Activated CD8-positive, alpha-beta T cell treated with anti-CD3 and anti-CD28 coated beads for 36 hours (primary cell): ENCODE measurements around the gene GPC6. TPM values are rescaled to one million over a fixed set of nuclear protein-coding genes. Genes with fewer than 3 reads are reported as not detected.

ENCODE experiments used
- ATAC-seq: fragments of 200-7000 bp; cut with Tn5 transposase; one replicate; pipeline ENCODE4 v1.10.0; 2021; ENCODE audit warnings: mild to moderate bottlenecking, moderate library complexity
- CTCF ChIA-PET: fragments of 350-600 bp; sonication (Branson Sonifier 250); formaldehyde crosslinking; loops from one replicate; lab custom pipeline; 2021; ENCODE audit warnings: antibody characterized with exemption; lab: Charles Lee
- POLR2A ChIA-PET: fragments of 350-600 bp; sonication (Branson Sonifier 250); formaldehyde crosslinking; loops from one replicate; lab custom pipeline; 2021; ENCODE audit warnings: antibody characterized with exemption; lab: Charles Lee
- DNase-seq: peaks from one replicate; pipeline ENCODE4 v3.0.0-alpha.2; 2020
- H3K27ac Mint-ChIP-seq: one replicate; pipeline ENCODE4 v1.8.0; 2021; ENCODE audit warnings: mild to moderate bottlenecking, mixed read lengths
- H3K27me3 Mint-ChIP-seq: one replicate; pipeline ENCODE4 v1.8.0; 2021; ENCODE audit warnings: mixed read lengths
- H3K36me3 Mint-ChIP-seq: one replicate; pipeline ENCODE4 v1.8.0; 2021; ENCODE audit warnings: low read depth, mixed read lengths
- H3K4me1 Mint-ChIP-seq: one replicate; pipeline ENCODE4 v1.8.0; 2021; ENCODE audit warnings: low read depth, mixed read lengths
- H3K4me3 Mint-ChIP-seq: one replicate; pipeline ENCODE4 v1.8.0; 2021; ENCODE audit warnings: mild to moderate bottlenecking, moderate library complexity, mixed read lengths
- H3K9me3 Mint-ChIP-seq: one replicate; pipeline ENCODE4 v1.8.0; 2021; ENCODE audit warnings: mixed read lengths
- intact Hi-C: fragments of 100-400 bp; cut with micrococcal nuclease; formaldehyde crosslinking; loops from one replicate; pipeline ENCODE4 v1.10.0; 2022
- total RNA-seq, 2 experiments: library from RNA; stranded (reverse); gene quantifications; one replicate each; pipeline ENCODE4 v1.2.3, GENCODE V29; 2021
- TF ChIP-seq, protein P1 (sequence below): fragments of 200-600 bp; IDR thresholded peaks from one replicate; pipeline ENCODE4 v1.8.0; 2022; ENCODE audit warnings: antibody characterized with exemption, mild to moderate bottlenecking

Gene GPC6
- total RNA-seq, 2 experiments from 2014 or later: not detected

GRCh38 chr13:94366677-94367076, 1140.1 kb downstream of the GPC6 start:
- no peak for ATAC-seq
- intact Hi-C loops: no loop called here

GRCh38 chr13:94369972-94370436, 1143.4 kb downstream of the GPC6 start:
- Mint-ChIP-seq H3K27me3 (peaks cover 22% of the 10 kb centered on the region), H3K36me3 (no peaks in the 10 kb centered on the region), H3K9me3 (no peaks in the 10 kb centered on the region), H3K4me3 (no peak overlapping the region), H3K4me1 (no peaks in the 10 kb centered on the region), H3K27ac (no peak overlapping the region)
- POLR2A ChIA-PET: no interaction called here
- TF ChIP-seq, protein P1, sequence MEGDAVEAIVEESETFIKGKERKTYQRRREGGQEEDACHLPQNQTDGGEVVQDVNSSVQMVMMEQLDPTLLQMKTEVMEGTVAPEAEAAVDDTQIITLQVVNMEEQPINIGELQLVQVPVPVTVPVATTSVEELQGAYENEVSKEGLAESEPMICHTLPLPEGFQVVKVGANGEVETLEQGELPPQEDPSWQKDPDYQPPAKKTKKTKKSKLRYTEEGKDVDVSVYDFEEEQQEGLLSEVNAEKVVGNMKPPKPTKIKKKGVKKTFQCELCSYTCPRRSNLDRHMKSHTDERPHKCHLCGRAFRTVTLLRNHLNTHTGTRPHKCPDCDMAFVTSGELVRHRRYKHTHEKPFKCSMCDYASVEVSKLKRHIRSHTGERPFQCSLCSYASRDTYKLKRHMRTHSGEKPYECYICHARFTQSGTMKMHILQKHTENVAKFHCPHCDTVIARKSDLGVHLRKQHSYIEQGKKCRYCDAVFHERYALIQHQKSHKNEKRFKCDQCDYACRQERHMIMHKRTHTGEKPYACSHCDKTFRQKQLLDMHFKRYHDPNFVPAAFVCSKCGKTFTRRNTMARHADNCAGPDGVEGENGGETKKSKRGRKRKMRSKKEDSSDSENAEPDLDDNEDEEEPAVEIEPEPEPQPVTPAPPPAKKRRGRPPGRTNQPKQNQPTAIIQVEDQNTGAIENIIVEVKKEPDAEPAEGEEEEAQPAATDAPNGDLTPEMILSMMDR: no peak
- intact Hi-C loops: no loop called here
- DNase-seq: no peak
- CTCF ChIA-PET: no interaction called here
- ATAC-seq: no peak

More at GRCh38 chr13:94366677-94367076, 1140.1 kb downstream of the GPC6 start:
- Mint-ChIP-seq H3K27ac (no peak overlapping the region), H3K4me1 (peaks cover 7% of the 10 kb centered on the region), H3K4me3 (no peak overlapping the region), H3K36me3 (no peaks in the 10 kb centered on the region), H3K9me3 (no peaks in the 10 kb centered on the region), H3K27me3 (peaks cover 18% of the 10 kb centered on the region)
- TF ChIP-seq, protein P1: no peak
- ChIA-PET POLR2A (no interaction called here), CTCF (no interaction called here)
- DNase-seq: no peak

- DNase-seq (no peak), ATAC-seq (no peak)
- ChIA-PET POLR2A (no interaction called here), CTCF (interaction anchor here (1.1 kb wide), 1 partner anchor 10 kb away, joined by 3 read pairs; no protein-coding TSS in a partner anchor)
- no peaks in the 10 kb centered on the region for H3K36me3 Mint-ChIP-seq
- H3K4me3 Mint-ChIP-seq: no peak overlapping the region
- H3K27ac Mint-ChIP-seq: no peak overlapping the region
- H3K4me1 Mint-ChIP-seq: no peaks in the 10 kb centered on the region
- peaks cover 22% of the 10 kb centered on the region for H3K27me3 Mint-ChIP-seq
- intact Hi-C loops: no loop called here
- no peaks in the 10 kb centered on the region for H3K9me3 Mint-ChIP-seq
- TF ChIP-seq, protein P1: no peak
Observed at GRCh38 chr13:94371855-94372254, 1145.2 kb downstream of the GPC6 start.

GRCh38 chr13:94382517-94382916, 1155.9 kb downstream of the GPC6 start:
- ChIA-PET POLR2A (no interaction called here), CTCF (interaction anchor here (1.5 kb wide), 1 partner anchor 11 kb away, joined by 3 read pairs; no protein-coding TSS in a partner anchor)
- Mint-ChIP-seq H3K36me3 (no peaks in the 10 kb centered on the region), H3K27ac (no peak overlapping the region), H3K4me1 (peaks cover 6% of the 10 kb centered on the region), H3K4me3 (no peak overlapping the region), H3K9me3 (no peaks in the 10 kb centered on the region), H3K27me3 (peaks cover 5% of the 10 kb centered on the region)
- DNase-seq: no peak
- intact Hi-C loops: no loop called here
- no peak for ATAC-seq
- TF ChIP-seq, protein P1: no peak

- intact Hi-C loops: no loop called here
- Mint-ChIP-seq H3K4me3 (no peak overlapping the region), H3K4me1 (peaks cover 6% of the 10 kb centered on the region), H3K9me3 (no peaks in the 10 kb centered on the region), H3K36me3 (no peaks in the 10 kb centered on the region), H3K27ac (no peak overlapping the region), H3K27me3 (peaks cover 5% of the 10 kb centered on the region)
- CTCF ChIA-PET: no interaction called here
- ATAC-seq (no peak), DNase-seq (no peak)
- TF ChIP-seq, protein P1: no peak
- POLR2A ChIA-PET: no interaction called here
Observed at GRCh38 chr13:94382960-94383359, 1156.4 kb downstream of the GPC6 start.
